ENCODE data around the gene COL21A1. TPM values are rescaled to one million over a fixed set of nuclear protein-coding genes. Genes with fewer than 3 reads are reported as not detected.
"Not testable (repeated sequence)": the region's sequence is repeated elsewhere in the genome, so short reads cannot be mapped to it uniquely, and the experiment has no call there.

The COL21A1 gene
- total RNA-seq, 4 donors from 2014 or later: 0.47 to 0.67 TPM; not detected in 2

- H3K36me3 ChIP-seq: no peaks in the 10 kb centered on the region
- no peak for TF ChIP-seq POLR2A (IDR thresholded peaks at IDR 0.05)
- TF ChIP-seq CTCF (IDR thresholded peaks at IDR 0.05): no peak
- H3K4me3 ChIP-seq: no peak overlapping the region
Measured at GRCh38 chr6:56270812-56271441, 23.5 kb upstream of the COL21A1 start.

GRCh38 chr6:56268266-56268665 lies 20.9 kb upstream of the COL21A1 start:
- Histone ChIP-seq H3K4me1 (no peaks in the 10 kb centered on the region), H3K4me3 (no peak overlapping the region), H3K27ac (no peak overlapping the region), H3K36me3 (no peaks in the 10 kb centered on the region), H3K9me3 (no peaks in the 10 kb centered on the region), H3K27me3 (no peaks in the 10 kb centered on the region)
- TF ChIP-seq CTCF (IDR thresholded peaks at IDR 0.05): no peak
- no peak for TF ChIP-seq POLR2A (IDR thresholded peaks at IDR 0.05)
- DNase-seq: no peak

More at GRCh38 chr6:56270812-56271441, 23.5 kb upstream of the COL21A1 start:
- no peak for DNase-seq
- no peaks in the 10 kb centered on the region for H3K4me1 ChIP-seq
- no peaks in the 10 kb centered on the region for H3K27me3 ChIP-seq
- H3K27ac ChIP-seq: no peak overlapping the region
- no peaks in the 10 kb centered on the region for H3K9me3 ChIP-seq

GRCh38 chr6:56266011-56266410 lies 18.6 kb upstream of the COL21A1 start:
- no peaks in the 10 kb centered on the region for H3K36me3 ChIP-seq
- no peak for DNase-seq
- no peak overlapping the region for H3K27ac ChIP-seq
- no peaks in the 10 kb centered on the region for H3K4me1 ChIP-seq
- TF ChIP-seq POLR2A (IDR thresholded peaks at IDR 0.05) (no peak), CTCF (IDR thresholded peaks at IDR 0.05) (no peak)
- no peaks in the 10 kb centered on the region for H3K9me3 ChIP-seq
- no peaks in the 10 kb centered on the region for H3K27me3 ChIP-seq
- H3K4me3 ChIP-seq: no peak overlapping the region

DNA sequence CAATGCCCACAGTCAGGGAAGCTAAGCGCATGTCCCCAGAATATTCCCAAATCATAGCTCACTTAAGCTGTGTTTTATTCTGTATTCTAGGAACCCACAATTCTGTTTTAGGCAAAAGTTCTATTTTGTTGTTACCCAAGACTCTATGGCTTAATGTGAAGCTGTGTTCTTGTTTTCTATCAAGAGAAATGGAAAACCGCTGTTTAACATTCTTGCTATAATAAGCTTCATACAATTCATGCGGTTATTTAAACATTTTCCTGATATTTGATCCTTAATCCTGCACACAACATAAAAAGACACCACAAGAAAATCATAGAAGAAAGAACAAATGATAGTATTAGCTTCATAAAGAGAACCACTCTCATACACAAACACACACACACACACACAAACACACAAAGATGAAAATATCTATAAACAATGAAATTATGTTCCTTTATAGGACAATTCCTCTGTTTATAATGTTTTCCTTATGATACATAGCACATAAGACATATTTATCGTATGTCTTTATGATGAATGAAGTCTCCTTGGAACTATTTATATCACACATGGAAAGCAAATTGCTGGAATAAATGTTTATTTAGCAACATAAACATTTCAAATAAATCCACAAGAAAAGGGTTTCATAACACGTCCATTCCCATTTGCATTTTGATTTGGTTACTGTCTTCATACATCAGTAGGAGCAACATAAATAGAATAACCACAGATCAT lies 16.4 kb upstream of the COL21A1 start:
- Histone ChIP-seq H3K27ac (no peak overlapping the region), H3K27me3 (no peaks in the 10 kb centered on the region), H3K4me3 (no peak overlapping the region), H3K36me3 (no peaks in the 10 kb centered on the region), H3K4me1 (no peaks in the 10 kb centered on the region), H3K9me3 (no peaks in the 10 kb centered on the region)
- no peak for DNase-seq
- TF ChIP-seq CTCF (IDR thresholded peaks at IDR 0.05) (no peak), POLR2A (IDR thresholded peaks at IDR 0.05) (no peak)

DNA sequence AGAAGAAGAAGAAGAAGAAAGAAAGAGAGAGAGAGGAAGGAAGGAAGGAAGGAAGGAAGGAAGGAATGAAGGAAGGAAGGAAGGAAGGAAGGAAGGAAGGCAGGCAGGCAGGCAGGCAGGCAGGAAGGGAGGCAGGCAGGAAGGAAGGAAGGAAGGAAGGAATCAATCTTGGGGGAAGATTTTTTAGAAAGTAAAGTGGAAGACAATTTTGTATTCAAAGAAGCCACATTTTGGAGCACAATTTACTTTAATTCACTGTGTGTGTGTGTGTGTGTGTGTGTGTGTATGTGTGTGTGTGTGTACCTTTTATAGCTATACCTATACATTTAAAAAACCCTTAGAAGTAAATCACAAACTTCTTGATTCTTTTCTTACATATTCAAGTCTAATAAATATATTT lies 13.2 kb upstream of the COL21A1 start:
- H3K27me3 ChIP-seq, H3K36me3 ChIP-seq, H3K27ac ChIP-seq, H3K9me3 ChIP-seq, H3K4me1 ChIP-seq, H3K4me3 ChIP-seq, DNase-seq: not testable (repeated sequence)

DNA sequence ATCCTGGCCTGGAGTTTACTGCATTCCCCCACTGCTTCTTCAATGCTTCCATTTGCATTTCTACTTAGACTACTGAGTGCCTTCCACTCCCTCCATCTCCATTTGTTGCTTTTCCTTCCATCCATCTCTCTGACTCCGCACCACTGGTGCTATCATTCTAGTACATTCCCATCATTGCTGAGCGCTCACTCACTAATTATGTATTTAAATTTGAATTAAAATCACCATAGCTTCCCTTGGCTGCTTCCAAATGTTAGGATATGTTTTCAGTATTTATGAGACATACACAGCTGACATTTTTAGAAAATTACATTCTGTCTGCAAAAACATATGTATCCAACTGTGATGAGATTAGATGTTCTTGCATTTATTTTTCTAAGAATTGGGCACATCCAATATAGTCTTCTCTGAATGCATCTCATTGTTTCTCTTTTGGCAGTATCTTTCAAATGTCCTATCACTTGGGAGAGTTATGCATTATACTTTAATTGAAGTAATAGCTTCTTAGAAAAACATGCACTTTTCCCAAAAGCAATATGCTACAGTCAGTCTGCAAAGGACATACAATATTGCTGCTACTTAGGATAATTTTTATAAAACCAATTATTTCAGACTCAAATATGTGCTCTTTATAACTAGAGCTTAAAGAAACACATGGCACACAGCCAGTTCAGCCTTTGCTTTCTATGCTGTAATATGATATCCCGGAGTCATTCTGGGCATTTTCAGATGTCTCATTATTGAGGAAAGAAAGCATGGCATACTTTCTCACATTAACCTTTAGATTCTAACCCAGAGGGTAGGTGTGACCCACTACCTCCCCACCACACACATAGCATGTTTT lies 12.1 kb upstream of the COL21A1 start:
- DNase-seq: no peak
- H3K27ac ChIP-seq: no peak overlapping the region
- H3K27me3 ChIP-seq: no peaks in the 10 kb centered on the region
- H3K4me1 ChIP-seq: no peaks in the 10 kb centered on the region
- no peak overlapping the region for H3K4me3 ChIP-seq
- TF ChIP-seq POLR2A (IDR thresholded peaks at IDR 0.05) (no peak), CTCF (IDR thresholded peaks at IDR 0.05) (no peak)
- H3K9me3 ChIP-seq: no peaks in the 10 kb centered on the region
- no peaks in the 10 kb centered on the region for H3K36me3 ChIP-seq
